HuH-7.5 (cell line): ENCODE data around the gene VPS9D1.
"Not testable (repeated sequence)": the region's sequence is repeated elsewhere in the genome, so short reads cannot be mapped to it uniquely, and the experiment has no call there.

ENCODE experiments used
- DNase-seq: peaks from one replicate; pipeline ENCODE4 v3.0.0; 2011; ENCODE audit warnings: low spot score

The VPS9D1 gene

DNA sequence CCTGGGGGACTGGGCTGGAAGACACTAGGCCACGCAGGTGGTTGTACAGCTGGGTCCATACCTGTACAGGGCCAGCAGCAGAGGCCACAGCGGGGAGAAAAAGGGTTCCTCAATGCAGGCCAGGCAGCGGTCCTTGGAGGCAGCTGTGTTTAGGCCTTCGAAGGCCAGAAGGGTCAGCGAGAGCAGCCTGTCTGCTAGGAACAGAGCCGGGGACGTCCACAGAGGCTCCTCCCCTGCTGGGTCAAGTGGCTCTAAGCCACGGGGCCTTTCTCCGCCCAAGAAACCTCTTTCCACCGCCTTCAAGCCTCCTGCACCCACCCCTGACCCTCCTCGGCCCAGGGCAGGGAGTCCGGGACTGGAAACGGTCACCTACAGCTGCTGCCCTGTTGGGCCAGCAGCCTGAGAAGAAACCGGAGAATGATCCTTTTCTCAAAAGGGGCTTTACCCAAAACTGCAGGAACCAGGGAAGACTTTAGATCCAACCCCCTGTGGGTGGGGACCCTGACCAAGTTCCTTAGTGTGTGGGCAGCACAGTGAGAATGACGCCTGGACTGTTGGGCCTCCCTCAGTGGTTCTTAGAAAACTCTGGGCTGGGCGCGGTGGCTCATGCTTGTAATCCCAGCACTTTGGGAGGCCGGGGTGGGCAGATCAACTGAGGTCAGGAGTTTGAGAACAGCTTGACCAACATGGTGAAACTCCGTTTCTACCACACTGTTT lies 10.8 kb downstream of the VPS9D1 start:
- no peak for DNase-seq

GRCh38 chr16:89709166-89709565 lies 11.5 kb downstream of the VPS9D1 start:
- no peak for DNase-seq

- DNase-seq, result no peak
Observed at GRCh38 chr16:89708481-89708931, 12.2 kb downstream of the VPS9D1 start.

DNA sequence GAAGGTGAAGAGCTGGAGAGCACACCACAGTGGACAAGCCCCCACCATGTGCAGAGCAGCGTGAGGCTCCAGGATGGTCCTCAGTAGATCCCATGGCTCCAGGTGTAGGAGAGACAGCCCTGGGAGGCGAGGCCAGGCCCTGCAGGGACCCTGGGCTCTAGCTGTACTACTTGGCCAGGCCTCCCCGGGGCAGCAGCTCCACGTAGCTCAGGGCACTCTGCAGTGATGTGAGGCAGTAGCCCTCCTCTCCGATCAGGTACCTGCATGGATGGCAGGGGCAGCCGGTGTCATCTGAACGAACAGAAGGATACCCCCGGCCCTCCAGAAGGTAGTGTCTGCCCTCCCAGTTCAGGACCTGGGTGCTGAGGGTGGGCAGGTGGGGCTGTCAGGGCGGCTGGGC lies 13.0 kb downstream of the VPS9D1 start:
- DNase-seq, result no peak

DNA sequence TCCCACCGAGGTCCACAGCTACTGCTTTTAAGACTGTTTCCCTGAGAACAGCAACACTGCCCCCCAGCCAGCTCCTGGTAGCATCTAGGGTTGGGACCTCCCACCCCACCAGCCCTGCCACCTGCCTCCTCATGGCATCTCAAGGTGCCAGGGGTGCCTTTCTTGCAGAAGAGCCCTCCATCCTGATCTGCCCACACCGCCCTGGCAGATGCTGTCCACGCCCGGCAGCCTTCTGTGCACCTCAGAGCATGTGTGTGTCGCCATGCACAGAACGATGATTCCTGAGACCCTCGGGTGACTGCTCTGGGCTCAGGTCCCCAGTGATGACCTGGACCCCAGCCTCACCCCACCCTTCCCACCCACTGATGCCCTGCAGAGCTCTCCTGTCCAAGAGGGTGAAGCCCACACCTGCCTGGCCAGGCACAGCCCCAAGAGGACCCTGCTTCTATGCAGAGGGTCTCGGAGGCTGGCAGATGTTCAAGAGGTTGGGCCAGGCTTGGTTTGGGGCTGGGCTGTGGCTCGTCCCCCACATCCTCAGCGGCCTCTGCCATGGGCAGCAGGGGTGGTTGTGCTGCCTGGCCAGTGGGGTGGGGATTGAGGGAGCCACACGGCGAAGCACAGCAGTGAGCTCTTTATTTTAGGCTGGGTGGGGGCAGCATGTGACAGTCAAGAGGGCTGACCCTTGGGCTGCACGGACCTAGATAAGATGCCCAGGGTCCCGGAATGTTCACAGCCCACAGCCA lies 14.0 kb downstream of the VPS9D1 start:
- DNase-seq, result peak; percentile 31

DNA sequence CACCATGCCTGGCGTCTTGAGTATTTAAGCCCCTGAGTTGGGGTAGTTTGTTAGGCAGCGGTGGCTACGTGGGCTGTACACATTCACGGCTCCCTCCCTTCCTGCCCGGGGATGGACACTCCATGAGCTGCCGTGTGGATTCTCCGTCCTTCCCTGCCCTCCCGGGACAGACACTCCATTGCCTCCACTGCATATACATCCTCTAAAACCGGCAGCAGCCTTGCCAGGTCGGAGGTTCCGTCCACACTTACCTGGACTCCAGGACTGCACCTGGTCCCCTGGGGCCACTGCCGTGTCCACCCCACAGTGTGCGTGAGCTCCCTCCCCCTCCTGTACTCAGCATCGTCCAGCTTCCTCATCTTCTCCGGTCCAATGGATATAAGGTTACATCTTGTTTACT lies 15.7 kb downstream of the VPS9D1 start:
- DNase-seq, result no peak

DNA sequence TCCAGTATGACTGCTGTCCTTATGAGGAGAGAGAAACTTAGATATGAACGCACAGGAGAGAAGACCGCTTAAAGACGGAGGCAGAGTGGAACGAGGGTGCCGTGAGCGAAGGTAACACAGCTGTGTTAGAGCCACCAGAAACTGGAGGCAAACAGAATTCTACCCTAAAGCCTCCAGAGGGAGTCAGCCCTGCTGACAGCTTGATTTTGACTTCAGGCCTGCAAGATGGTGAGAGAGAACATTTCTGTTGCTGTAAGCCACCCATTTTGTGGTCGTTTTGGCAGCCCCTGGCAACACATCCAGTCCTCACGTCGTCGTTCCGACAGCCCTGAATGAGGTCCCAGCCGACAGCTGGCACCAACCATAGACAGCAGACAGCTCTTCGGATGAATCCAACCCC lies 16.4 kb downstream of the VPS9D1 start:
- no peak for DNase-seq

GRCh38 chr16:89701425-89702406 lies 19.0 kb downstream of the VPS9D1 start, which contains the start of gene SPATA2L:
TSS of gene SPATA2L (minus strand) at chr16:89701705. CDS start at chr16:89701232, 473 bp downstream.
- peak; percentile 99 for DNase-seq

- DNase-seq, result peak; percentile 86
Observed at GRCh38 chr16:89700649-89701424, 19.9 kb downstream of the VPS9D1 start.

- DNase-seq, result peak; percentile 99
Observed at GRCh38 chr16:89700100-89700648, 20.5 kb downstream of the VPS9D1 start.

DNA sequence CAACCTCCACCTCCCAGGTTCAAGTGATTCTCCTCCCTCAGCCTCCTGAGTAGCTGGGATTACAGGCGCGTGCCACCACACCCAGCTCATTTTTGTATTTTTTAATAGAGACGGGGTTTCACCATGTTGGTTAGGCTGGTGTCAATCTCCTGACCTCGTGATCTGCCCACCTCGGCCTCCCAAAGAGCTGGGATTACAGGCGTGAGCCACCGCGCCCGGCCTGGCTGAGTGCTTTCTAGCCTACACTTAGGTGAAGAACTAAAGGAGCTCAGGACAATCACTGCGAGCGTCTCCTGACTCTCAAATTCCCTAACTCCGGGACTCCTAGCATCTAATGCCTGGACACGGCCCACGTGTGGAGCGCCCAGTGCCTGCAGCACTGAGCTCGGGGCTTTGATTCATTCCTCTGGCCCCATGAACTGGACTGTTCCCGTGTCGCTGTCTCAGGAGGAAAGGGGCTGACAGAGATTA lies 21.0 kb downstream of the VPS9D1 start:
- not testable (repeated sequence) for DNase-seq

DNA sequence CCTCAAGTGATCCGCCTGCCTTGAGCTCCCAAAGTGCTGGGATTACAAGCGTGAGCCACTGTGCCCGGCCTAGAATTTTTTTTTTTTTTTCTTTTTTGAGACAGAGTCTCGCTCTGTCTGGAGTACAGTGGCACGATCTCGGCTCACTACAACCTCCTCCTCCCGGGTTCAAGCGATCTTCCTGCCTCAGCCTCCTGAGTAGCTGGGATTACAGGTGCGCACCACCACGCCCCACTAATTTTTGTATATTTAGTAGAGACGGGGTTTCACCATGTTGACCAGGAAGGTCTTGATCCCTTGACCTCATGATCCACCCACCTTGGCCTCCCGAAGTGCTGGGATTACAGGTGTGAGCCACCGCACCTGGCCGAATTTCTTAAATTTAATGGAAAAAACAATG lies 22.0 kb downstream of the VPS9D1 start:
- not testable (repeated sequence) for DNase-seq

GRCh38 chr16:89697616-89698331 lies 22.9 kb downstream of the VPS9D1 start:
- no peak for DNase-seq

DNA sequence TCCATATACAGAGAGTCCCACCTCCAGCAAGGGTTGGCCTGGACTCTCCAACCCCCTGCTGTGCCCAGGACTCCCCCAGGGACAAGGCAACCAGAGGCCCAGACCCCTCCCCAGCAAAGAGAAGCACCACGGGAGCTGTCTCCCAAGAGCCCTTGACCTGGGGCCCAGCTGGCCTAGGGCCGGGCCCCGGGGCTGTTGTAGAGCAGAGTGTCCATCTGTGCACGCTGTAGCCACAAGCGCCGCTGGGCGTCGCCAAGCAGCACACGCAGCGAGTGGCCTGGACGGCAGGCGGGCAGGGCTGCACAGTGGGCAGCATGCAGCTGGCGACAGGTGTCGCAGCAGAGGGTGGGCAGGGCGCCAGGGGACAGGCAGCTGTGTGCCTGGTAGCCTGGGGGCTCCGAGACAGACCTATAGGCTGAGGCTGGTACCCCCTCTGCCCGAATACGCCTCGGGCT lies 23.5 kb downstream of the VPS9D1 start:
- DNase-seq, result peak; percentile 31

GRCh38 chr16:89696670-89697128 lies 24.0 kb downstream of the VPS9D1 start:
- peak; percentile 39 for DNase-seq

- DNase-seq, result peak; percentile 54
Observed at GRCh38 chr16:89695875-89696669, 24.6 kb downstream of the VPS9D1 start.

GRCh38 chr16:89695086-89695874 lies 25.4 kb downstream of the VPS9D1 start:
- peak; percentile 38 for DNase-seq

GRCh38 chr16:89694784-89695085 lies 26.0 kb downstream of the VPS9D1 start:
- not testable (repeated sequence) for DNase-seq
